PFSK-1 (cell line): ENCODE measurements around the gene PDCD4. TPM values are rescaled to one million over a fixed set of nuclear protein-coding genes. Genes with fewer than 3 reads are reported as not detected.

Source experiments
- FOXP2 ChIP-seq: optimal IDR thresholded peaks from 2 replicates; pipeline ENCODE3; 2011; ENCODE audit warnings: borderline replicate concordance, control low read depth, inconsistent platforms; ENCODE audit not compliant: insufficient read depth; ENCODE audit errors: extremely low read length, extremely low read depth
- POLR2AphosphoS5 ChIP-seq: IDR thresholded peaks from 2 replicates; pipeline ENCODE4 v1.6.1; 2012; ENCODE audit warnings: low read depth, mild to moderate bottlenecking, control low read depth, low read length, moderate library complexity
- REST ChIP-seq, 2 experiments: IDR thresholded peaks; 2 replicates each; pipeline versions ENCODE4 v1.6.1 to v1.8.0; 2011 to 2012; ENCODE audit warnings: low read depth in 2 of 2, low read length in 2 of 2, control low read depth in 1 of 2, inconsistent platforms in 1 of 2, mild to moderate bottlenecking in 1 of 2, moderate library complexity in 1 of 2; ENCODE audit not compliant: insufficient read depth in 1 of 2
- SIN3A ChIP-seq: IDR thresholded peaks from 2 replicates; pipeline ENCODE4 v1.6.1; 2012; ENCODE audit warnings: mild to moderate bottlenecking, low read length, moderate library complexity, borderline replicate concordance; ENCODE audit not compliant: insufficient read depth
- TAF1 ChIP-seq: IDR thresholded peaks from 2 replicates; pipeline ENCODE4 v1.6.1; 2012; ENCODE audit warnings: low read length, control low read depth, borderline replicate concordance; ENCODE audit not compliant: insufficient read depth
- polyA plus RNA-seq: library from polyadenylated mRNA; unstranded; fragments of >200 nt; gene quantifications from one replicate; pipeline ENCODE4 v1.2.1, GENCODE V29; 2012; ENCODE audit warnings: low read depth, missing spikeins; ENCODE audit not compliant: insufficient read length

Gene PDCD4
- 58.8 TPM for polyA plus RNA-seq

- peak; percentile 56 for TF ChIP-seq FOXP2
- peak; percentile 50; the same call in 1 of the 2 replicates for TF ChIP-seq POLR2AphosphoS5
- TF ChIP-seq SIN3A, result 0 out of 2 replicates have a peak, but pooled peaks have one; percentile 53
- no peak for TF ChIP-seq TAF1
- no peak for TF ChIP-seq REST (IDR thresholded peaks at IDR 0.05; ENCODE audit: insufficient read depth in 1 of 2, low read depth in 2 of 2, low read length in 2 of 2)
These were observed at the start of gene PDCD4 for GRCh38 chr10:110871298-110872084. TSS of gene PDCD4 (plus strand) at chr10:110871928. CDS start at chr10:110876028, 4,100 bp downstream.

DNA sequence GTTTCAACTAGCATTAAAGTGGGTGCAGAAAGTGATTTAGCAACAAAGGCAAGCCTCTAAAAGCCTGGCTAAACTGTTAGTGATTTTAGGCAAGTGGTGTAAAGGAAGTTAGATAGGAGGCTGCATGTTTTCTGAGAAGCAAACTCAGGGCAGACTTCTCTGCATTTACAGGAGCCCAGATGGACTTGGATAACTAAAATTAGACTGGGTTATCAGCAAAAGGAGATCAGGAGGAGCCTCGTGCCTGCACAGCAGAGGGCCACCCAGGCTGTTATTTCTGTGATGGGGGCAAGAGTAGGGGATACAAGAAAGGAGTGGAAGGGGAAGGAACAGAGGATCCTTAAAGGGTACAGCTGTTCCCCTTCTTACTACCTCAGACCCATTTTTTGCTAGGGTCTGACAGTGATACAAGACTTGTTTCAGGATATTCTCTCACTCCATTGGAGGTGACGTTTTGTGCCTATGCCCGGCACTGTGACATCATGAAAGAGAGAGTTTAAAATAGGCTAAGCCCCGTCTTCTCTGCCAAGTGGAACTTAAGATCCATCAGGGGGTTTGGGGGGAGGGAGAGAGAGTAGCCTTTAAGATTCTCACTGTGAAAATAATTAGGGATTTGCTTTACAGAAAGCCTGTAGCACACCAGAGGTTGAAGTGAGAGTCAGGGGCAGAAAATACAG is 49.6 kb upstream of the PDCD4 start:
- TF ChIP-seq SIN3A, result no peak
- TF ChIP-seq REST (IDR thresholded peaks at IDR 0.05; ENCODE audit: insufficient read depth in 1 of 2, low read depth in 2 of 2, low read length in 2 of 2), result no peak
- TF ChIP-seq FOXP2, result no peak
- TF ChIP-seq POLR2AphosphoS5, result no peak
- no peak for TF ChIP-seq TAF1

DNA sequence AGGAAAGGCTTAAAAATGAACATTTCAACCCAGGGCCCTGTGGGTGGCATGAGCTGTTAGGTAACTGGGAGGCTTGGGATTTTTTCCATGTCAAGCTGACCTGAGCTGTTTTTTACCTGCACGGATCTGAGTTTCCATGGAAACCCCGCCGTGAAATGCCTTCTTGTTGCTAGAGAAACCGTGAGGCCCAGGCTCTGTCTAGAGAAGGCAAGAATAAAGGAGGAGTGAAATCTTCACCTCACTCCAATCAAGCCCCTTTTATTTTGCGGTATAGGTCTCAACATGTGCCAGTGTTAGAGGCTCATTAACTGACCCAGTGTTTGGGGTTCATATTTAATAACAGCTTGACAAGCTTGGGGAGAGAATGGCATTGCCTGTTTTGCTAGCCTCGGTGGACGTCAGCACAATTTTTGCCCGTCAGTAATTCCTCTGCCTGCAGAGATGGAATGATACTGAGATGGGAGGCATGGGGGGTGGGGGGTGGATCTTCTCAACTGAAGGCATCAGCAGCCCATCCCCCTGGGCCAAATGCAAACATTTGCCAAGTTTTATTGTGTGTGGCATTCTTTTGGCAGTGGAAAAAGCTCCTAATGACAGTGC is 48.9 kb upstream of the PDCD4 start:
- no peak for TF ChIP-seq REST (IDR thresholded peaks at IDR 0.05; ENCODE audit: insufficient read depth in 1 of 2, low read depth in 2 of 2, low read length in 2 of 2)
- no peak for TF ChIP-seq POLR2AphosphoS5
- TF ChIP-seq TAF1, result no peak
- TF ChIP-seq SIN3A, result no peak
- TF ChIP-seq FOXP2, result no peak

- TF ChIP-seq TAF1 (no peak), FOXP2 (no peak), POLR2AphosphoS5 (no peak), REST (IDR thresholded peaks at IDR 0.05; ENCODE audit: insufficient read depth in 1 of 2, low read depth in 2 of 2, low read length in 2 of 2) (no peak), SIN3A (no peak)
These were observed 47.6 kb upstream of the PDCD4 start for GRCh38 chr10:110824152-110824441.
